Uterus (tissue), 2 donors: Measurements from ENCODE around the gene ARAF.

Experiments
- CTCF ChIP-seq, 4 experiments: fragments of 200-600 bp in 2 of 4; fragments of 450-650 bp in 2 of 4; sonication (generic) in 2 of 4; IDR thresholded peaks; one replicate each; pipeline ENCODE4 v1.5.1; 2016 to 2019; ENCODE audit warnings: antibody characterized with exemption in 4 of 4, mild to moderate bottlenecking in 2 of 4, moderate library complexity in 1 of 4
- POLR2A ChIP-seq, 2 donors: fragments of 450-650 bp; IDR thresholded peaks; one replicate each; pipeline ENCODE4 v1.6.1; 2016; ENCODE audit warnings: antibody characterized with exemption in 2 of 2, mild to moderate bottlenecking in 1 of 2, moderate library complexity in 1 of 2

- TF ChIP-seq CTCF (IDR thresholded peaks at IDR 0.05) = no peak
- no peak for TF ChIP-seq POLR2A (IDR thresholded peaks at IDR 0.05)
These were observed 26.3 kb downstream of the ARAF start for GRCh38 chrX:47587091-47587891.
